Forelimb muscle (tissue), 1 donor: ENCODE data around the gene SNRPE. TPM values are rescaled to one million over a fixed set of nuclear protein-coding genes. Genes with fewer than 3 reads are reported as not detected.

ENCODE experiments used
- DNase-seq: peaks from one replicate; pipeline ENCODE4 v3.0.0-alpha.2; 2013; ENCODE audit warnings: low read depth
- polyA plus RNA-seq: library from polyadenylated mRNA; unstranded; fragments of 120-200 nt; gene quantifications from one replicate; pipeline ENCODE4 v1.2.1, GENCODE V29; 2013; ENCODE audit not compliant: insufficient read length

SNRPE gene
- polyA plus RNA-seq, 1 donor = 134 TPM

GRCh38 chr1:203880606-203881005 is 19.2 kb downstream of the SNRPE start:
- DNase-seq = no peak

GRCh38 chr1:203888807-203889251 is 27.4 kb downstream of the SNRPE start:
- no peak for DNase-seq

DNA sequence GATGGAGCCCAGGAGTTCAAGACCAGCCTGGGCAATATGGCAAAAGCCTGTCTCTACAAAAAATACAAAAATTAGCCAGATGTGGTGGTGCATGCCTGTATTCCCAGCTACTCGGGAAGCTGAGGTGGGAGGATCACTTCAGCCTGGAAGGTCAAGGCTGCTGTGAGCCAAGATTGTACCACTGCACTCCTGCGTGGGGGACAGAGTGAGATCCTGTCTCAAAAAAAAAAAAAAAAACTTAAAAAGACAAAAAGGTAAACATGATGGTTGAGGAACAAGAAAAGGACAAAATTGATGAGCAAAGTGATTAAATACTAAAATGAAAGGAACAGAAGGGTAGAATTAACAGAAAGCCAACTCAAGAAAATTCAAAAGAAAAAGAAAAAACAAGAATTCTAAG is 30.6 kb downstream of the SNRPE start:
- DNase-seq = no peak

DNA sequence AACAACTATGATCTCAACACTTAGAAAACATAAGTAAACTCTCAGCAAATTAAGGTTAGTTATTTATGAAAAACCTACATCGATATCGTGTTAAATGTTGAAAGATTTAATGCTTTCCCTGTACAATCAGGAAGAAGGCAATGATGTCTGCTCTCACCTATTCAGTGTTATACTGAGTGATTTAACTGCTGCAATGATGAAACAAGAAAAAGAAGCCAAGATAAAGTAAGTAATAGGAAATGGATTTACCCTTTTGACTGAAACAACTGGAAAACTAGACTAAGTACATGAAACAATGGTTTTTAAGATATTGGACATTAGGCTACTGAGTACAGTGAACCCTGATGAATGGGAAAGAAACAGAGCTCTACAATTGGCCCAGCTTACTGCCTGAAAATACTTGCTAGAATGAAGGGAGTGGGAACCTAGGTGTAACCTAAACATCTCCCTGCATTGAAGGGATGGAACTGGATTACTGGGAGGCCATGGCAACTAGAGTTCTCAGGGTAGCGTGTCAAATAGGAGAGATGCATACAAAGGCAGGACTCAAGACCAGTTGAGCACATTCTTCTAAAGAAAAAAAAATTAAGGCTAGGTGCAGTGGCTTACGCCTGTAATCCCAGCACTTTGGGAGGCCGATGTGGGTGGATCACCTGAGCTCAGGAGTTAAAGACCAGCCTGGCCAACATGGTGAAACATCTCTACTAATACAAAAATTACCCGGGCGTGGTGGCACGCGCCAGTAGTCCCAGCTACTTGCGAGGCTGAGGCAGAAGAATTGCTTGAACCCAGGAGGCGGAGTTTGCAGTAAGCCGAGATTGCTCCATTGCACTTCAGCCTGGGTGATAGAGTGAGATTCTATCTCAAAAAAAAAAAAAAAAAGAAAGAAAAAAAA is 37.3 kb downstream of the SNRPE start:
- no peak for DNase-seq

DNA sequence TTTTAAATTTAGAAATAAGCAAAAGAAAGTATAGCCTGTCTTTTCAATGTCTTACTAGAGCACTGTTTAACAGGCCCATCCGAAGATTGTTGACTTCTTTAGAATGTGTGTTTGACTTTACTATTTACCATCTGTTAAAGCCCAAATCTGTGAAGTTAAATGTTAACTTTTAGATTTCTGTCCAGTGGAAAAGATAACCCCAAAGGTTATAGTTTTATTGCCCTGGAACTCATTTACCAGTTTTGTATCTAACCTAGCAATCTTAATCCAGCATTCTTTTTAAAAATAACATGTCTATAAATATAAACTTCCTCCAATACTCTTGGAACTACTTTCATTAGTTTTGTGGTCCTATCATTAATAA is 37.9 kb downstream of the SNRPE start:
- DNase-seq = no peak

- DNase-seq = no peak
Measured at GRCh38 chr1:203899869-203900714, 38.7 kb downstream of the SNRPE start.

GRCh38 chr1:203901581-203901980 is 40.2 kb downstream of the SNRPE start:
- no peak for DNase-seq

DNA sequence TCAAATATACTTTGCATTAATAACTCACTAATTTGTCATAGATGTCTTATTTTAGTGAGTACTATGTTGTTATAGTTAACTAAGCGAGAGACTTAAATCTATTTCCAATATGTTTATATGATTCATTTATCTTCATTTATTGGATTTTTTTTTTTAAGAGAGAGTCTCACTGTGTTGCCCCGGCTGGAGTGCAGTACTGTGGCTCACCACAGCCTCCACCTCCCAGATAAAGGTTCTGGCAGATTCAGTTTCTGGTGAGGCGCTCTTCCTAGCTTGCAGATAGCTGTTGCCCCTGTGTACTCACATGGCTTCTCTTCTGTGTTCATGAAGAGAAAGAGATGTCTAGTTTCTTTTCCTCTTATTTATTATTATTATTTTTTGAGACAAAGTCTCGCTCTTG is 43.9 kb downstream of the SNRPE start:
- DNase-seq = no peak

- no peak for DNase-seq
Measured at GRCh38 chr1:203906932-203907331, 45.5 kb downstream of the SNRPE start.

DNA sequence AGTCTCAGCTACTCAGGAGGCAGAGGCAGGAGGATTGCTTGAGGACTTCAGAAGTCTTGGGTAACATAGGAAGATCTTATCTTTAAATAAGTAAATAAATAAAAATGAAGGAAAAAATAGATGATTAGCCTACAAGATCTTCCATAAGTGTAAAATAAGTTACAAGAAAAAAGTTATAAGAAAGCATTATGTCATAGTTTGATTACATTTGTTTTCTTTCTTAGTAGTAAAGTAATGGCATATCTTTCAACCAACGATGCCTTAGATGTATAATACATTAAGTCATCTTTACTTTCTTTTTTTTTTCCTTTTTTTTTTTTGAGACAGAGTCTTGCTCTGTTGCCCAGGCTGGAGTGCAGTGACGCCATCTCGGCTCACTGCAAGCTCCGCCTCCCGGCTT is 46.5 kb downstream of the SNRPE start:
- DNase-seq = no peak

DNA sequence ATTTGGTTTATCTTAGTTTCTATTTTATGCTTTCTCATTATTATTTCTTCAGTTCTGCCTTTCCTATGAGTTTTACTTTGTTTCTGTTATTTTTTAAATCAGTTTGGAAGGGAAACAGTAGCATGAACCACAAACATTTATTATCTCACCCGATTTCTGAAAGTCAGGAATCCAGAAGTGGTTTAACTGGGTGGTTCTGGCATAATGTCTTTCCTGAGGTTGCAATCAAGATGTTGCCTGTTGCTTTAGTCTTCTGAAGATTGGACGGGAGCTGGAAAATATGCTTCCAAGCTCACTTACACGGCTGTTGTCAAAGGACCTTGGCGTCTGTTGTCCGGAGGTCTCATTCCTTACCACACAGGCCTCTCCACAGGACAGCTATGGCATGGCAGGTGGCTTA is 50.4 kb downstream of the SNRPE start:
- no peak for DNase-seq

GRCh38 chr1:203913073-203913521 is 51.7 kb downstream of the SNRPE start:
- DNase-seq = no peak

- no peak for DNase-seq
Measured at GRCh38 chr1:203914292-203914691, 52.9 kb downstream of the SNRPE start.

- no peak for DNase-seq
Measured at GRCh38 chr1:203915811-203916210, 54.4 kb downstream of the SNRPE start.

DNA sequence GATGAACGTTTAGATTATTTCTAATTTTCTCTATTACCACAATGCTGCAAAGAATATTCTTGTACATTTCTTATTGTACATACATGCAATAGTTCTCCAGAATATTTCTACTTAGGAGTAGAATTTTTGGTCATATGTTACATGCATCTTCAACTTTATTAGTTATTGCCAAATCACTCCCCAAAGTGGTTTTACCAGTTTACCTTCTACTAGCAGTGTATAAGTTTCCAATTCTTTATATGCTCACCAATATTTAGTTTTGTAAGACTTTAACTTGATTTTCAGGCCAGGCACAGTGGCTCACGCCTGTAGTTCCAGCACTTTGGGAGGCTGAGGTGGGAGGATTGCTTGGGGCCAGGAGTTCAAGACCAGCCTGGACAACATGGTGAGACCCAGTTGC is 55.4 kb downstream of the SNRPE start:
- no peak for DNase-seq

Other genes with a start within 250 kb of the SNRPE start
- gene ATP2B4, start 234.8 kb upstream of the SNRPE start, polyA plus RNA-seq = 71.1 TPM
- 0.19 TPM for gene LAX1, start 96.4 kb upstream of the SNRPE start, polyA plus RNA-seq
- gene ZBED6, start 66.0 kb upstream of the SNRPE start, polyA plus RNA-seq = 12.0 TPM
- gene ZC3H11A, start 66.0 kb upstream of the SNRPE start, polyA plus RNA-seq = 84.5 TPM
- 24.9 TPM for gene SOX13, start 211.5 kb downstream of the SNRPE start, polyA plus RNA-seq